ENCODE results near the gene ALDOB. TPM values are rescaled to one million over a fixed set of nuclear protein-coding genes. Genes with fewer than 3 reads are reported as not detected.

ALDOB gene
- total and polyA plus RNA-seq, 2 of the 8 experiments (the other 6 are each of a cell fraction or from before 2014, with no cell fraction given) = not detected

DNA sequence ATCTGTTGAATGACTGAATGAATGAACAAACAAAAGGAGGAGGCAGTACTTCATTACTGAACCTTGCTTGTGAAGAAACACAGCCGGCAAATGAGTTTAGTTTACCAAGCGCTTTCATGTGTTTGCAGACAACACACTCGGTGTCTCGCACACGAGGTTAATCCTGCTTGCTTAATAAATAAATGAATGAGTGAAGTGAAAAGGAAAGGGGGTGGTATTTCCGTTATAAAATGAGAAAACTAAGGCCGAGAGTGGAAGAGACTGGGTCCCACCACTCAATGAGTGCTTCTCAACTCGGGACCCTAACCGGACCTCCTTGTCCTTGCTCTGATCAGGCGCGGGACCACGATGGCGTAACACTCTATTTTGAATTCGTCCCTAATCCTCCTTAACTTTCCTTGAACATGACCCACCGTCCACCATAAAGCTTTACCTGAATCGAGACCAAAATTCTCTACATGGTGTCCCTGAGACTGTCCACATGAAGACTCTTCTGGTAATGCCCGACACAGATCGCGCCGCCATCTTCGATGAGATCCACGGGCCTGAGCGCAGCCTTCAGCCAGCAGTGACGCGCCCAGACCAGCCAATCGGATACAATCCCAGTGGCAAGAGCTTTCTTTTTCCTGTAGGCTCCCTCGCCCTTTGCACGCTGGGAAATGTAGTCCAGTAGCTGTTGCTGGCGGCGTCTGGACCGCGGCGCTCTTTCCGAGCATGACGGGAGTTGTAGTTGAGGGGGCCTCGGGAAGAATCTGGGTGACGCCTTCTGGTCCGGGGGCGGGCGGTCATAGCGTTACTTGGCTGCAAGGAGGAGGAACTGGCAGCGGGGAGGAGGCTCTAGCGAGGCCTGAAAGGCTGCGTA, 37.3 kb downstream of the ALDOB start, which contains the start of the genes MRPL50 and ZNF189 (continued):
- TF ChIP-seq TAF1 (IDR thresholded peaks at IDR 0.05; ENCODE audit: low read depth, low read length) (peak; percentile 98), TEAD4 (IDR thresholded peaks at IDR 0.05; ENCODE audit: low read depth, low read length) (peak; percentile 21; the same call in 1 of the 2 replicates), CHD1 (IDR thresholded peaks at IDR 0.05; ENCODE audit: low read depth, low read length) (peak; percentile 56; the same call in 1 of the 2 replicates)
